ENCODE results near the gene SPEF1.

SPEF1 gene

GRCh38 chr20:3749689-3750531 is 31.3 kb downstream of the SPEF1 start:
- DNase-seq (ENCODE audit: low spot score) = no peak

GRCh38 chr20:3749087-3749688 is 32.1 kb downstream of the SPEF1 start:
- no peak for DNase-seq (ENCODE audit: low spot score)

GRCh38 chr20:3748073-3748472 is 33.2 kb downstream of the SPEF1 start:
- no peak for DNase-seq (ENCODE audit: low spot score)

- no peak for DNase-seq (ENCODE audit: low spot score)
Measured at GRCh38 chr20:3747471-3747870, 33.8 kb downstream of the SPEF1 start.

- no peak for DNase-seq (ENCODE audit: low spot score)
Measured at GRCh38 chr20:3745686-3746173, 35.5 kb downstream of the SPEF1 start.

GRCh38 chr20:3744806-3745685 is 36.2 kb downstream of the SPEF1 start:
- DNase-seq (ENCODE audit: low spot score) = no peak

GRCh38 chr20:3744037-3744436 is 37.2 kb downstream of the SPEF1 start:
- no peak for DNase-seq (ENCODE audit: low spot score)

- DNase-seq (ENCODE audit: low spot score) = no peak
Measured at GRCh38 chr20:3743251-3743650, 38.0 kb downstream of the SPEF1 start.

GRCh38 chr20:3741836-3742458 is 39.3 kb downstream of the SPEF1 start:
- no peak for DNase-seq (ENCODE audit: low spot score)

- no peak for DNase-seq (ENCODE audit: low spot score)
Measured at GRCh38 chr20:3740615-3741301, 40.5 kb downstream of the SPEF1 start.

- no peak for DNase-seq (ENCODE audit: low spot score)
Measured at GRCh38 chr20:3739926-3740451, 41.3 kb downstream of the SPEF1 start.

- no peak for DNase-seq (ENCODE audit: low spot score)
Measured at GRCh38 chr20:3739054-3739925, 42.0 kb downstream of the SPEF1 start.

GRCh38 chr20:3738111-3739053 is 42.9 kb downstream of the SPEF1 start:
- no peak for DNase-seq (ENCODE audit: low spot score)

GRCh38 chr20:3735768-3736167 is 45.5 kb downstream of the SPEF1 start:
- no peak for DNase-seq (ENCODE audit: low spot score)

- no peak for DNase-seq (ENCODE audit: low spot score)
Measured at GRCh38 chr20:3734111-3734843, 47.0 kb downstream of the SPEF1 start.

- no peak for DNase-seq (ENCODE audit: low spot score)
Measured at GRCh38 chr20:3733119-3733995, 47.9 kb downstream of the SPEF1 start.

Data from SK-N-DZ (cell line).